ENCODE measurements around the gene LGMN.

GRCh38 chr14:92781350-92781749 is 32.9 kb upstream of the LGMN start:
- TF ChIP-seq CTCF (conservative IDR thresholded peaks at IDR 0.05 in 1 of 2, IDR thresholded peaks at IDR 0.05 in 1 of 2; ENCODE audit: low read depth in 1 of 2, low read length in 2 of 2) (no peak), EZH2 (IDR thresholded peaks at IDR 0.05; ENCODE audit: low read length, missing control alignments) (no peak)
